Activated CD4-positive, alpha-beta T cell treated with anti-CD3 and anti-CD28 coated beads, Interleukin-2, amount 50 U/mL, for 48 hours (primary cell): Measurements from ENCODE around the gene HCAR2.
"Not testable (repeated sequence)": the region's sequence is repeated elsewhere in the genome, so short reads cannot be mapped to it uniquely, and the experiment has no call there.

Experiments
- DNase-seq, 2 experiments: peaks; one replicate each; pipeline ENCODE4 v3.0.0-alpha.2; 2020

The HCAR2 gene

GRCh38 chr12:122661246-122661645, 41.9 kb downstream of the HCAR2 start:
- DNase-seq: no peak

GRCh38 chr12:122659579-122659978, 43.6 kb downstream of the HCAR2 start:
- no peak for DNase-seq

GRCh38 chr12:122656298-122656697, 46.9 kb downstream of the HCAR2 start:
- no peak for DNase-seq

- DNase-seq: not testable (repeated sequence)
Measured at GRCh38 chr12:122653291-122653690, 49.9 kb downstream of the HCAR2 start.

- DNase-seq: no peak
Measured at GRCh38 chr12:122651520-122652224, 51.5 kb downstream of the HCAR2 start.
